ENCODE measurements around the gene CFAP68. TPM values are rescaled to one million over a fixed set of nuclear protein-coding genes. Genes with fewer than 3 reads are reported as not detected.
A peak's percentile ranks its signal among the peaks of the same experiment; 100 is the strongest.

The CFAP68 gene
- total RNA-seq, 1 donor from 2014 or later = 16.3 TPM

DNA sequence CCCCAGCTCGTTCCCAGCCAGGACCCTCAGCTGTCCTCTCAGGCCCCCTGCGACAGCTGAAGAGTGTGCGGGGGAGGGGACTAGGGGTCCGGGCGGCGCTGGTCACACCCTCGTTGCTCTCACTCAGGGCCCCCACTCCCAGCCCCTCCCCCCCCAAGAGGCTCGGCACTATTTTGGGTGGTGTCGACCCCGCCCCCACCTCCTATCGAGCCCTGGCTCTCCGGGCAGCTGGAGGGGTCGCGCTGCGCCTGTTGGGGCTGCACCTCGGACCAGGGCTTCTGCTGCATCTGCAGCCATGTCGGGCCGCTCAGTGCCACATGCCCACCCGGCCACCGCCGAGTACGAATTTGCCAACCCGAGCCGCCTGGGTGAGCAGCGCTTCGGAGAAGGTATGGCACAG is 33.2 kb downstream of the CFAP68 start, which contains the start of gene HSPB2:
Gene HSPB2 (plus strand): TSS at position 200 of the 400 bp plus-strand sequence. CDS start 96 bp downstream, at position 296.
- peaks cover 11% of the 10 kb centered on the region for H3K4me1 ChIP-seq
- H3K27me3 ChIP-seq (ENCODE audit: low read depth) = peaks cover 14% of the 10 kb centered on the region
- H3K4me3 ChIP-seq = peak within 1 kb of the TSS; percentile 59
- H3K36me3 ChIP-seq = peaks cover 9% of the 10 kb centered on the region
- H3K27ac ChIP-seq = peak within 1 kb of the TSS; percentile 83
- TF ChIP-seq, protein P1, sequence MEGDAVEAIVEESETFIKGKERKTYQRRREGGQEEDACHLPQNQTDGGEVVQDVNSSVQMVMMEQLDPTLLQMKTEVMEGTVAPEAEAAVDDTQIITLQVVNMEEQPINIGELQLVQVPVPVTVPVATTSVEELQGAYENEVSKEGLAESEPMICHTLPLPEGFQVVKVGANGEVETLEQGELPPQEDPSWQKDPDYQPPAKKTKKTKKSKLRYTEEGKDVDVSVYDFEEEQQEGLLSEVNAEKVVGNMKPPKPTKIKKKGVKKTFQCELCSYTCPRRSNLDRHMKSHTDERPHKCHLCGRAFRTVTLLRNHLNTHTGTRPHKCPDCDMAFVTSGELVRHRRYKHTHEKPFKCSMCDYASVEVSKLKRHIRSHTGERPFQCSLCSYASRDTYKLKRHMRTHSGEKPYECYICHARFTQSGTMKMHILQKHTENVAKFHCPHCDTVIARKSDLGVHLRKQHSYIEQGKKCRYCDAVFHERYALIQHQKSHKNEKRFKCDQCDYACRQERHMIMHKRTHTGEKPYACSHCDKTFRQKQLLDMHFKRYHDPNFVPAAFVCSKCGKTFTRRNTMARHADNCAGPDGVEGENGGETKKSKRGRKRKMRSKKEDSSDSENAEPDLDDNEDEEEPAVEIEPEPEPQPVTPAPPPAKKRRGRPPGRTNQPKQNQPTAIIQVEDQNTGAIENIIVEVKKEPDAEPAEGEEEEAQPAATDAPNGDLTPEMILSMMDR (IDR thresholded peaks at IDR 0.05) = no peak
- intact Hi-C loops (cut with DNase I) = no loop called here
- ATAC-seq (peak in 1 of 2 donors; percentile 20), DNase-seq (no peak)
- no peaks in the 10 kb centered on the region for H3K9me3 ChIP-seq

GRCh38 chr11:111913031-111913861 is 33.9 kb downstream of the CFAP68 start:
- peaks cover 11% of the 10 kb centered on the region for H3K4me1 ChIP-seq
- H3K27me3 ChIP-seq (ENCODE audit: low read depth) = peaks cover 14% of the 10 kb centered on the region
- intact Hi-C loops (cut with DNase I) = no loop called here
- peak overlapping the region; percentile 83 for H3K27ac ChIP-seq
- peaks cover 7% of the 10 kb centered on the region for H3K36me3 ChIP-seq
- H3K9me3 ChIP-seq = no peaks in the 10 kb centered on the region
- ATAC-seq (no peak), DNase-seq (no peak)
- peak overlapping the region; percentile 59 for H3K4me3 ChIP-seq
- TF ChIP-seq, protein P1 (IDR thresholded peaks at IDR 0.05) = no peak

GRCh38 chr11:111913997-111914396 is 34.7 kb downstream of the CFAP68 start:
- TF ChIP-seq, protein P1 (IDR thresholded peaks at IDR 0.05) = no peak
- ATAC-seq (no peak), DNase-seq (no peak)

DNA sequence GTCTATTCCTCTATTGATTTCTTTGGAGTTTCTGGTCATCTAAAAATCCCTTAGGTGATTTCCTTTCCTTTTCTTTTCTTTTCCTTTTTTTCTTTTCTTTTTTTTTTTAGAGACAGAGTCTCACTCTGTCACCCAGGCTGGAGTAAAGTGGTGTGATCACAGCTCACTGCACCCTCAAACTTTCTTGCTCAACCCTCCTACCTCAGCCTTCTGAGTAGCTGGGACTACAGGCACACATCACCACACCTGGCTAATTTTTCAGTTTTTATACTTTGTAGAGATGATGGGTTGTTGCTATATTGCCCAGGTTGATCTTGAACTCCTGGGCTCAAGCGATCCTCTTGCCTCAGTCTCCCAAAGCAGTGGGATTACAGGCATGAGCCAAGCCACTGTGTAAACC is 37.4 kb downstream of the CFAP68 start:
- H3K4me1 ChIP-seq = peaks cover 4% of the 10 kb centered on the region
- TF ChIP-seq, protein P1 (IDR thresholded peaks at IDR 0.05) = no peak
- H3K9me3 ChIP-seq = no peaks in the 10 kb centered on the region
- intact Hi-C loops (cut with DNase I) = no loop called here
- H3K27me3 ChIP-seq (ENCODE audit: low read depth) = peaks cover 12% of the 10 kb centered on the region
- H3K36me3 ChIP-seq = no peaks in the 10 kb centered on the region
- no peak overlapping the region for H3K4me3 ChIP-seq
- no peak overlapping the region for H3K27ac ChIP-seq
- no peak for DNase-seq
- ATAC-seq = no peak

More at GRCh38 chr11:111913997-111914396, 34.7 kb downstream of the CFAP68 start:
- no peaks in the 10 kb centered on the region for H3K36me3 ChIP-seq
- H3K27me3 ChIP-seq (ENCODE audit: low read depth) = peaks cover 14% of the 10 kb centered on the region
- H3K9me3 ChIP-seq = no peaks in the 10 kb centered on the region
- intact Hi-C loops (cut with DNase I) = no loop called here
- peak overlapping the region; percentile 59 for H3K4me3 ChIP-seq
- H3K27ac ChIP-seq = peak overlapping the region; percentile 83
- peaks cover 11% of the 10 kb centered on the region for H3K4me1 ChIP-seq

DNA sequence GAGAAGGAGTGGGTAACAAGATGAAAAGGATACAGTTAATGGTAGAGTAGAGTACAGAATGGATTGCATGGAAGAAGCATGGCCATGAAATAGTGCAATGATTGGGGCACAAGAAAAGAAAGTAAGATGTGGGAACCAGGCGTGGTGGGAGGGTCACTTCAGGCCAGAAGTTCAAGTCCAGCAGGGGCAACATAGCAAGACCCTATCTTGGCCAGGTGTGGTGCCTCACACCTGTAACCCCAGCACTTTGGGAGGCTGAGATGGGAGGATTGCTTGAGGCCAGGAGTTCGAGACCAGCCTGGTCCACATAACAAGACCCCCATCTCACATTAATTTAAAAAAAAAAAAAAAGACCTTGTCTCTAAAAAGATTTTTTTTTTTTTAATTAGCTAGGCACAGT is 38.0 kb downstream of the CFAP68 start:
- Histone ChIP-seq H3K27ac (peak overlapping the region; percentile 82), H3K36me3 (no peaks in the 10 kb centered on the region), H3K27me3 (ENCODE audit: low read depth) (peaks cover 7% of the 10 kb centered on the region), H3K4me1 (peaks cover 10% of the 10 kb centered on the region), H3K9me3 (no peaks in the 10 kb centered on the region), H3K4me3 (no peak overlapping the region)
- TF ChIP-seq, protein P1 (IDR thresholded peaks at IDR 0.05) = no peak
- no peak for DNase-seq
- no peak for ATAC-seq
- intact Hi-C loops (cut with DNase I) = no loop called here
